Upper lobe of left lung (tissue), 6 donors: ENCODE results near the gene BRIX1. TPM values are rescaled to one million over a fixed set of nuclear protein-coding genes. Genes with fewer than 3 reads are reported as not detected.

ENCODE experiments used
- ATAC-seq, 2 donors: fragments of 200-7000 bp; cut with Tn5 transposase; one replicate each; pipeline ENCODE4 v1.9.1; 2022; ENCODE audit warnings: mild to moderate bottlenecking in 2 of 2, moderate library complexity in 2 of 2; ENCODE audit not compliant: low FRiP score in 2 of 2
- DNase-seq, 2 donors: peaks; one replicate each; pipeline ENCODE4 v3.0.0-alpha.2; 2019 to 2020
- H3K27ac ChIP-seq, 4 donors: fragments of 200-600 bp; sonication (generic); one replicate each; pipeline ENCODE4 v1.5.1; 2016 to 2019
- H3K27me3 ChIP-seq, 4 donors: fragments of 200-600 bp; sonication (generic); one replicate each; pipeline ENCODE4 v1.5.1; 2017 to 2019
- H3K36me3 ChIP-seq, 4 donors: fragments of 200-600 bp; sonication (generic); one replicate each; pipeline ENCODE4 v1.5.1; 2016 to 2019
- H3K4me1 ChIP-seq, 4 donors: fragments of 200-600 bp; sonication (generic); one replicate each; pipeline ENCODE4 v1.5.1; 2018 to 2019
- H3K4me3 ChIP-seq, 4 donors: fragments of 200-600 bp; sonication (generic); one replicate each; pipeline ENCODE4 v1.5.1; 2017 to 2019; ENCODE audit warnings: mild to moderate bottlenecking in 2 of 4, moderate library complexity in 1 of 4
- H3K9me3 ChIP-seq, 4 donors: fragments of 200-600 bp; sonication (generic); one replicate each; pipeline ENCODE4 v1.5.1; 2018 to 2019
- EP300 ChIP-seq, 4 donors: sonication (generic); formaldehyde crosslinking; IDR thresholded peaks; one replicate each; pipeline ENCODE4 v1.5.1; 2017; ENCODE audit warnings: antibody characterized with exemption in 4 of 4, control low read depth in 2 of 4
- POLR2A ChIP-seq, 4 donors: fragments of 450-650 bp; IDR thresholded peaks; one replicate each; pipeline ENCODE4 v1.5.1; 2016 to 2017; ENCODE audit warnings: antibody characterized with exemption in 4 of 4, mild to moderate bottlenecking in 2 of 4
- POLR2AphosphoS5 ChIP-seq, 2 donors: sonication (generic); formaldehyde crosslinking; IDR thresholded peaks; one replicate each; pipeline ENCODE4 v1.5.1; 2017; ENCODE audit warnings: antibody characterized with exemption in 2 of 2
- WGBS, 2 donors: methylation state at CpG; one replicate each; pipeline ENCODE4 v1.1.5; 2017 to 2018; 5-methylcytosine and 5-hydroxymethylcytosine counted together
- total RNA-seq, 6 donors: library from RNA; depleted of rRNA in 4 of 6; stranded (reverse); fragments of >200 nt in 4 of 6; gene quantifications; one replicate each; pipeline versions ENCODE4 v1.1.0 to v1.2.1, GENCODE V29; 2016 to 2021
- TF ChIP-seq, protein P1 (sequence below), 6 experiments: fragments of 450-650 bp in 4 of 6; fragments of 200-600 bp in 2 of 6; sonication (generic) in 2 of 6; IDR thresholded peaks; one replicate each; pipeline ENCODE4 v1.5.1; 2016 to 2019; ENCODE audit warnings: antibody characterized with exemption in 6 of 6
- donor health status: DM: no; HTN: no; CAD: no; lungs with moderate emphysema.
- donor health status: DM: no; HTN: yes; CAD: no; lungs with severe emphysema.

BRIX1 gene
- total RNA-seq, 6 donors from 2014 or later: 7.9 to 30.4 (median 19.0) TPM

DNA sequence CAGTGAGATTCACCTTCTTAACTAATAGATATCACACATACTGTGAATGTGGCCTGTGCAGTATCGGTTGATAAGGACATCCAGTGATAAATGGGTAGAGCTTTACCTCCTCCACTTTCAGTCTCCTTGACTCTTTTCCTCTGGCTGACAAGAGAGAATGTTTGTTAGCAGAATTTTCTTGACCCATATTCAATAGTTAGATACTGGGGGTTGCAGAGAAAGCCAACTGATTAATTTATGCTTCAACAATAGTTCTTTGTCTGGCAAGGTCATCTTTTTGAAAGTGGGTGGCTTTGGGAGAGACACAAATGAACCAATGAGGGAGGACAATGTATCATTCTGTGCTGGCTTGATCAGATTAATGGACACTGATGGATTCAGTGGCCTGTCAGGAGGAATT lies 46.3 kb upstream of the BRIX1 start:
- TF ChIP-seq, protein P1, sequence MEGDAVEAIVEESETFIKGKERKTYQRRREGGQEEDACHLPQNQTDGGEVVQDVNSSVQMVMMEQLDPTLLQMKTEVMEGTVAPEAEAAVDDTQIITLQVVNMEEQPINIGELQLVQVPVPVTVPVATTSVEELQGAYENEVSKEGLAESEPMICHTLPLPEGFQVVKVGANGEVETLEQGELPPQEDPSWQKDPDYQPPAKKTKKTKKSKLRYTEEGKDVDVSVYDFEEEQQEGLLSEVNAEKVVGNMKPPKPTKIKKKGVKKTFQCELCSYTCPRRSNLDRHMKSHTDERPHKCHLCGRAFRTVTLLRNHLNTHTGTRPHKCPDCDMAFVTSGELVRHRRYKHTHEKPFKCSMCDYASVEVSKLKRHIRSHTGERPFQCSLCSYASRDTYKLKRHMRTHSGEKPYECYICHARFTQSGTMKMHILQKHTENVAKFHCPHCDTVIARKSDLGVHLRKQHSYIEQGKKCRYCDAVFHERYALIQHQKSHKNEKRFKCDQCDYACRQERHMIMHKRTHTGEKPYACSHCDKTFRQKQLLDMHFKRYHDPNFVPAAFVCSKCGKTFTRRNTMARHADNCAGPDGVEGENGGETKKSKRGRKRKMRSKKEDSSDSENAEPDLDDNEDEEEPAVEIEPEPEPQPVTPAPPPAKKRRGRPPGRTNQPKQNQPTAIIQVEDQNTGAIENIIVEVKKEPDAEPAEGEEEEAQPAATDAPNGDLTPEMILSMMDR (IDR thresholded peaks at IDR 0.05): no peak
- TF ChIP-seq EP300 (IDR thresholded peaks at IDR 0.05): no peak
- WGBS, 2 donors: 81 to 83% methylated on average over 1 of the region's 1 CpG
- no peak overlapping the region for H3K27ac ChIP-seq
- no peaks in the 10 kb centered on the region for H3K4me1 ChIP-seq
- no peak for DNase-seq
- H3K9me3 ChIP-seq: no peaks in the 10 kb centered on the region
- ATAC-seq: no peak
- no peaks in the 10 kb centered on the region for H3K27me3 ChIP-seq
- H3K36me3 ChIP-seq: no peaks in the 10 kb centered on the region
- H3K4me3 ChIP-seq: no peak overlapping the region

DNA sequence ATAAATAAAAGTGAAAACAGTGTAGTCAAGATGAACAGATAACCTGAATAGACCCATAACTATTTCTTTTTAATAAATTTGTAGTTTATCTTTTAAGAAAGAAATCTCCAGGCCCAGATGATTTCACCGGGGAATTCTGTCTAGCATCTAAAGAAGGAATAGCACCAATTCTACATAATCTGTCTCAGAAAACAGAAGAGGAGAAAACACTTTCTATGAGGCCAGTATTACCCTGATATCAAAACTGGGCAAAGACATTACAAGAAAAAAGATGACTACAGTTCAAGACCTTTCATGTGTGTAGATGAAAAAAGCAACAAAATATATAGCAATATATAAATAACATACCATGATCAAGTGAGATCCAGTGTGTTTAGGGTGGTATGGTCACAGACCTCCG lies 45.1 kb upstream of the BRIX1 start:
- WGBS, 2 donors: 91% methylated on average over 2 of the region's 2 CpGs
- Histone ChIP-seq H3K4me3 (no peak overlapping the region), H3K36me3 (no peaks in the 10 kb centered on the region), H3K9me3 (no peaks in the 10 kb centered on the region), H3K27ac (no peak overlapping the region), H3K4me1 (no peaks in the 10 kb centered on the region), H3K27me3 (no peaks in the 10 kb centered on the region)
- DNase-seq (no peak), ATAC-seq (no peak)
- TF ChIP-seq POLR2A (IDR thresholded peaks at IDR 0.05) (no peak), POLR2AphosphoS5 (IDR thresholded peaks at IDR 0.05) (no peak), EP300 (IDR thresholded peaks at IDR 0.05) (no peak)
- TF ChIP-seq, protein P1 (IDR thresholded peaks at IDR 0.05): no peak

DNA sequence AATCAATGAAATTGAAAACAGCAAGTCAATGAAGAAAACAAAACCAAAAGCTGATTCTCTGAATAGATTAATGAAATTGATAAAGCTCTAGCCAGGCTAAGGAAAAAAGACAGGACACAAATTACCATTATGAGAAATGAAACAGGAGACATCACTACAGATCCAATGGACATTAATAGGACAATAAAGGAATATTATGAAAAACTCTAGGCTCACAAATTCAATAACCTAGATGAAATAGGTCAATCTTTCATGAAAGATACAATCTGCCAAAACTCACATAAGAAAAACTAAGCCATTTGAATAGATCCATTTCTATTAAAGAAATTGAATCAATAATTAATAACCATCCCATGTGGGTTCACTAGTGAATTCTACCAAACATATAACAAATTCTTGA lies 39.2 kb upstream of the BRIX1 start:
- Histone ChIP-seq H3K4me3 (no peak overlapping the region), H3K9me3 (peaks cover 0 to 4% (median 0%) of the 10 kb centered on the region in 4 donors), H3K27me3 (no peaks in the 10 kb centered on the region), H3K36me3 (no peaks in the 10 kb centered on the region), H3K4me1 (no peaks in the 10 kb centered on the region), H3K27ac (no peak overlapping the region)
- DNase-seq (no peak), ATAC-seq (no peak)
- no peak for TF ChIP-seq EP300 (IDR thresholded peaks at IDR 0.05)
- no peak for TF ChIP-seq POLR2AphosphoS5 (IDR thresholded peaks at IDR 0.05)
- no peak for TF ChIP-seq POLR2A (IDR thresholded peaks at IDR 0.05)
- TF ChIP-seq, protein P1 (IDR thresholded peaks at IDR 0.05): no peak

DNA sequence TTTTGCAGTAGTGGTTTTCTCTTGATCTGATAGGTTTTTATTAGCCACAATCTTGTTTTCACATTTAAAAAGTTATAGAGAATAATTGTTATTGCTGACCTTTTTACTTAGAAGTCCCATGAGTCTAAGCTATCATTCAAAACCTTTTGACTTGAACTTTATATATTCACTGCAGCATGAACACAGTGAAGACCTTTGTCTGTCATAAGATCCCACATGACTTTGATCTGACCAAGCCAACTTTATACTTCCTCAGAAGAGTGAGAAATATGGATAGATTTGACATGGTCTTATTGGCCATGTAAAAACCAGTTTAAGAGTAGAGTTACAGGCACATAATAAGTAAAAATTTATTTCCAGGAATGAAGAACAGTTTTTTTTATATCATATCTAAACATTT lies 34.3 kb upstream of the BRIX1 start:
- H3K27me3 ChIP-seq: no peaks in the 10 kb centered on the region
- no peak for ATAC-seq
- peaks cover 0 to 4% (median 0%) of the 10 kb centered on the region in 4 donors for H3K9me3 ChIP-seq
- no peak overlapping the region for H3K27ac ChIP-seq
- H3K36me3 ChIP-seq: no peaks in the 10 kb centered on the region
- DNase-seq: no peak
- no peaks in the 10 kb centered on the region for H3K4me1 ChIP-seq
- no peak overlapping the region for H3K4me3 ChIP-seq
- TF ChIP-seq, protein P1 (IDR thresholded peaks at IDR 0.05): no peak
- TF ChIP-seq POLR2AphosphoS5 (IDR thresholded peaks at IDR 0.05): no peak
- TF ChIP-seq EP300 (IDR thresholded peaks at IDR 0.05): no peak
- no peak for TF ChIP-seq POLR2A (IDR thresholded peaks at IDR 0.05)

DNA sequence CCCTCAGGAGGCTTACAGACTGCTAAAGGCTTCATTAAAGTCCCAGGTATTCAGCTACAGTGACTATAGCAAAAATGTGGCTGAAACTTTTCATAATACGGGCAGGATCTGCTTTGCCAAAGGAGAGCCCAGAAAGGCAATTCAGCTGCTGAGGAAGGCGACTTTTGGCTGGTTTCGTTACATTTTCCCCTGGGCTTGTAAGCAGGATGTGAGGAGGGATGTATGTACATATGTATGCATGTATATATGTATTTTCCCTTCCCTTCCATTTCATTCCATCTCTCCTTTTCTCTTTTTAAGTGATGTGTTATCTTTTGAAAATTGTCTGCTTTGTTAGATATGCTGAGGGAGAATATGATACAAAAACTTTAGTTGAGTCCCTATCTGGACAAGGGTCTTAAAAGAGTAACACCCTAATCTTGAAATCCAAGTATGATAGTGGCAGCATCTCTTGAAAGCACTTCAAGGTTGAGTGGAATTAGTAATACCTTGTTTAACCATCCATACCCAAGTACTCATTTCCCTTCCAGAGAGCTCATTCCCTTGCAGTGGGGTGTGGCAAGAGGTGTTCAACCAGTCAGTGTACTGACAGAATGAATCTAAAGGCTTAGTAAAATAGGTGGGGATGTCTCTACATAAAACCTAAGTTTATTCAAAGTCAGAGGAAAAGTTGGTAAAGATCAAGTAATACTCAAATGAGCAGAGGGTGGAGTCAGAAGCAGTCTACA lies 29.0 kb upstream of the BRIX1 start:
- Histone ChIP-seq H3K9me3 (no peaks in the 10 kb centered on the region), H3K27ac (no peak overlapping the region), H3K36me3 (no peaks in the 10 kb centered on the region), H3K4me1 (no peaks in the 10 kb centered on the region), H3K4me3 (no peak overlapping the region), H3K27me3 (no peaks in the 10 kb centered on the region)
- TF ChIP-seq POLR2AphosphoS5 (IDR thresholded peaks at IDR 0.05) (no peak), POLR2A (IDR thresholded peaks at IDR 0.05) (no peak), EP300 (IDR thresholded peaks at IDR 0.05) (no peak)
- TF ChIP-seq, protein P1 (IDR thresholded peaks at IDR 0.05): no peak
- WGBS, 2 donors: 81 to 100% methylated on average over 3 of the region's 3 CpGs
- no peak for DNase-seq
- no peak for ATAC-seq
